B cell (primary cell): ENCODE results near the gene ITPKB. TPM values are rescaled to one million over a fixed set of nuclear protein-coding genes. Genes with fewer than 3 reads are reported as not detected.
A peak's percentile ranks its signal among the peaks of the same experiment; 100 is the strongest.
"Not testable (repeated sequence)": the region's sequence is repeated elsewhere in the genome, so short reads cannot be mapped to it uniquely, and the experiment has no call there.

Source experiments
- ATAC-seq: fragments of 200-7000 bp; cut with Tn5 transposase; one replicate; pipeline ENCODE4 v1.10.0; 2021; ENCODE audit warnings: low read depth, mild to moderate bottlenecking, moderate number of reproducible peaks, moderate library complexity
- CTCF ChIA-PET: fragments of 350-600 bp; sonication (Branson Sonifier 250); formaldehyde crosslinking; loops from one replicate; lab custom pipeline; 2021; ENCODE audit warnings: antibody characterized with exemption, inconsistent platforms; lab: Charles Lee
- POLR2A ChIA-PET: fragments of 350-600 bp; sonication (Branson Sonifier 250); formaldehyde crosslinking; loops from one replicate; lab custom pipeline; 2021; ENCODE audit warnings: antibody characterized with exemption; lab: Charles Lee
- DNase-seq: peaks from one replicate; pipeline ENCODE4 v3.0.0; 2013
- H2AFZ ChIP-seq: 2 replicates; pipeline ENCODE4 v1.6.1; 2012; ENCODE audit warnings: mild to moderate bottlenecking, low read depth, low read length; ENCODE audit not compliant: insufficient read depth, poor library complexity, severe bottlenecking
- H3K27ac ChIP-seq, 2 donors: 1 replicate in 1 of 2; 2 replicates in 1 of 2; pipeline ENCODE4 v1.5.1; 2012 to 2013; ENCODE audit warnings: low read length in 2 of 2, mild to moderate bottlenecking in 2 of 2, moderate library complexity in 1 of 2
- H3K27me3 ChIP-seq, 4 experiments: fragments of 200-600 bp in 1 of 4; sonication (generic) in 1 of 4; replicated peaks in 1 of 4; 1 replicate in 2 of 4; 2 replicates in 2 of 4; pipeline versions ENCODE4 v1.6.1 to v1.7.0; 2013 to 2016; ENCODE audit warnings: low read length in 3 of 4, mild to moderate bottlenecking in 2 of 4, mixed read lengths in 1 of 4, moderate library complexity in 1 of 4; ENCODE audit not compliant: insufficient read depth in 4 of 4, control insufficient read depth in 3 of 4; ENCODE audit errors: control extremely low read depth in 1 of 4
- H3K36me3 ChIP-seq, 2 experiments: replicated peaks in 1 of 2; 1 replicate in 1 of 2; 2 replicates in 1 of 2; pipeline versions ENCODE4 v1.6.1 to v1.7.1; 2013; ENCODE audit warnings: low read length in 1 of 2; ENCODE audit not compliant: insufficient read depth in 2 of 2, control insufficient read depth in 1 of 2; ENCODE audit errors: control extremely low read depth in 1 of 2, extremely low read depth in 1 of 2
- H3K4me1 ChIP-seq, 2 donors: fragments of 200-600 bp in 1 of 2; sonication (generic) in 1 of 2; 1 replicate in 1 of 2; 2 replicates in 1 of 2; pipeline versions ENCODE4 v1.5.1 to v1.6.1; 2013 to 2017; ENCODE audit warnings: low read length in 2 of 2; ENCODE audit not compliant: control insufficient read depth in 2 of 2, insufficient read depth in 2 of 2
- H3K4me2 ChIP-seq: replicated peaks from 2 replicates; pipeline ENCODE3; 2012; ENCODE audit warnings: mild to moderate bottlenecking, low read depth, low read length; ENCODE audit not compliant: poor library complexity, severe bottlenecking
- H3K4me3 ChIP-seq, 5 experiments: fragments of 200-600 bp in 1 of 5; sonication (generic) in 1 of 5; 1 replicate in 3 of 5; 2 replicates in 2 of 5; pipeline versions ENCODE4 v1.5.1 to v1.7.0; 2011 to 2016; ENCODE audit warnings: low read length in 4 of 5, mild to moderate bottlenecking in 4 of 5, low read depth in 2 of 5, control low read depth in 1 of 5, moderate library complexity in 1 of 5; ENCODE audit not compliant: insufficient read depth in 1 of 5; ENCODE audit errors: control extremely low read depth in 1 of 5, extremely low read depth in 1 of 5
- H3K79me2 ChIP-seq: fragments of 200-600 bp; sonication (generic); one replicate; pipeline ENCODE4 v1.6.0; 2016; ENCODE audit warnings: low read length; ENCODE audit not compliant: control insufficient read depth, insufficient read depth
- H3K9ac ChIP-seq: fragments of 200-600 bp; sonication (generic); 2 replicates; pipeline ENCODE4 v1.6.1; 2017; ENCODE audit warnings: mild to moderate bottlenecking, low read length, moderate library complexity
- H3K9me3 ChIP-seq, 3 donors: one replicate each; pipeline versions ENCODE4 v1.6.1 to v1.7.1; 2013; ENCODE audit warnings: low read length in 2 of 3; ENCODE audit not compliant: control insufficient read depth in 2 of 3, insufficient read depth in 1 of 3; ENCODE audit errors: control extremely low read depth in 1 of 3
- H4K20me1 ChIP-seq: 2 replicates; pipeline ENCODE4 v1.6.0; 2012; ENCODE audit warnings: mild to moderate bottlenecking, low read length; ENCODE audit not compliant: insufficient read depth, control insufficient read depth, poor library complexity, severe bottlenecking
- H3K27ac Mint-ChIP-seq: one replicate; pipeline ENCODE4 v1.8.0; 2021; ENCODE audit warnings: mixed read lengths
- H3K27me3 Mint-ChIP-seq: one replicate; pipeline ENCODE4 v1.8.0; 2021; ENCODE audit warnings: mixed read lengths
- H3K4me1 Mint-ChIP-seq: one replicate; pipeline ENCODE4 v1.8.0; 2021; ENCODE audit warnings: mixed read lengths
- H3K4me3 Mint-ChIP-seq: one replicate; pipeline ENCODE4 v1.8.0; 2021; ENCODE audit warnings: mixed read lengths
- H3K9me3 Mint-ChIP-seq: one replicate; pipeline ENCODE4 v1.8.0; 2022; ENCODE audit warnings: mixed read lengths; ENCODE audit not compliant: insufficient read depth
- CTCF ChIP-seq: fragments of 200-600 bp; IDR thresholded peaks from one replicate; pipeline ENCODE4 v1.8.0; 2022; ENCODE audit warnings: antibody characterized with exemption, mild to moderate bottlenecking
- EZH2 ChIP-seq: IDR thresholded peaks from 2 replicates; pipeline ENCODE4 v1.6.1; 2012; ENCODE audit warnings: borderline replicate concordance, low read depth, mild to moderate bottlenecking, moderate library complexity, low read length; ENCODE audit not compliant: insufficient read depth, poor library complexity, severe bottlenecking
- WGBS: methylation state at CpG from one replicate; pipeline ENCODE4 v1.1.5; 2013; ENCODE audit warnings: missing lambda C conversion rate; ENCODE audit not compliant: insufficient coverage; 5-methylcytosine and 5-hydroxymethylcytosine counted together
- intact Hi-C: fragments of 100-400 bp; cut with micrococcal nuclease; formaldehyde crosslinking; loops from one replicate; pipeline ENCODE4 v1.10.0; 2022
- polyA plus RNA-seq: library from polyadenylated mRNA; depleted of rRNA; stranded (reverse); fragments of >200 nt; gene quantifications from 2 replicates; pipeline ENCODE4 v1.2.3, GENCODE V29; 2012
- total RNA-seq, 2 donors: library from RNA; stranded (reverse); fragments of 120-200 nt in 1 of 2; gene quantifications; 1 replicate in 1 of 2; 2 replicates in 1 of 2; pipeline versions ENCODE4 v1.2.3 to v1.2.4, GENCODE V29; 2013 to 2022

Gene ITPKB
- total and polyA plus RNA-seq, 2 donors (not counting 1 experiment from before 2014, with no cell fraction given) = 21.8 to 93.5 TPM

- Histone ChIP-seq H3K9ac (no peak overlapping the region), H3K9me3 (peaks cover 0 to 2% (median 0%) of the 10 kb centered on the region in 3 donors), H4K20me1 (no peaks in the 10 kb centered on the region), H3K79me2 (no peaks in the 10 kb centered on the region), H3K4me2 (peak overlapping the region; percentile 39), H2AFZ (no peak overlapping the region), H3K4me3 (no peak overlapping the region), H3K27ac (no peak overlapping the region), H3K27me3 (no peaks in the 10 kb centered on the region), H3K36me3 (no peaks in the 10 kb centered on the region), H3K4me1 (peaks cover 10 to 14% of the 10 kb centered on the region in 2 donors)
- intact Hi-C loops = no loop called here
- ChIA-PET CTCF (interaction anchor here (0.5 to 1.3 kb wide), 3 partner anchors 37 to 647 kb away, joined by 3 read pairs; no protein-coding TSS in a partner anchor), POLR2A (no interaction called here)
- WGBS = 41% methylated on average over 5 of the region's 7 CpGs
- peaks cover 14% of the 10 kb centered on the region for H3K4me1 Mint-ChIP-seq
- peak; percentile 62 for ATAC-seq
- no peaks in the 10 kb centered on the region for H3K9me3 Mint-ChIP-seq
- H3K27ac Mint-ChIP-seq = peak overlapping the region; percentile 34
- peak; percentile 59 for DNase-seq
- no peak for TF ChIP-seq CTCF
- no peak for TF ChIP-seq EZH2
- H3K27me3 Mint-ChIP-seq = no peaks in the 10 kb centered on the region
- no peak overlapping the region for H3K4me3 Mint-ChIP-seq
These were observed 33.5 kb upstream of the ITPKB start for GRCh38 chr1:226772446-226773139.

GRCh38 chr1:226767170-226767569 is 28.1 kb upstream of the ITPKB start:
- H3K27me3 Mint-ChIP-seq = peaks cover 22% of the 10 kb centered on the region
- CTCF ChIA-PET, intact Hi-C loops: not testable (repeated sequence)

More at GRCh38 chr1:226767170-226767569, 28.1 kb upstream of the ITPKB start:
- H3K4me2 ChIP-seq, H3K27ac Mint-ChIP-seq, POLR2A ChIA-PET, H4K20me1 ChIP-seq, H3K9me3 Mint-ChIP-seq, H3K9me3 ChIP-seq, H3K4me3 Mint-ChIP-seq, ATAC-seq, H3K27ac ChIP-seq, H3K79me2 ChIP-seq, H3K4me3 ChIP-seq, H3K36me3 ChIP-seq, H3K9ac ChIP-seq, DNase-seq, H3K4me1 ChIP-seq, H2AFZ ChIP-seq, H3K27me3 ChIP-seq: not testable (repeated sequence)
- WGBS = no CpG with 5 or more reads among the region's 3 CpGs
- H3K4me1 Mint-ChIP-seq = peaks cover 13% of the 10 kb centered on the region
